Right kidney (tissue), 9 donors: ENCODE data around the gene CLIC5.

Experiments
- DNase-seq: peaks from one replicate; pipeline ENCODE4 v3.0.0-alpha.2; 2016
- long read RNA-seq, 8 donors: transcript quantifications; one replicate each; lab custom pipeline, GENCODE V29; 2026

CLIC5 gene
- long read RNA-seq, donor 1, full-length matches to known transcripts: 29 of 34 reads
- long read RNA-seq, donor 1, partial matches to known transcripts: 5 of 34 reads
- long read RNA-seq, donor 1, other reads (novel, unspliced or antisense): 0 of 34 reads
- long read RNA-seq, donor 2, full-length matches to known transcripts: 29 of 45 reads
- long read RNA-seq, donor 2, partial matches to known transcripts: 16 of 45 reads
- long read RNA-seq, donor 2, other reads (novel, unspliced or antisense): 0 of 45 reads
- long read RNA-seq, donor 3, full-length matches to known transcripts: 30 of 43 reads
- long read RNA-seq, donor 3, partial matches to known transcripts: 13 of 43 reads
- long read RNA-seq, donor 3, other reads (novel, unspliced or antisense): 0 of 43 reads
- long read RNA-seq, donor 4, full-length matches to known transcripts: 61 of 98 reads
- long read RNA-seq, donor 4, partial matches to known transcripts: 32 of 98 reads
- long read RNA-seq, donor 4, other reads (novel, unspliced or antisense): 5 of 98 reads
- long read RNA-seq, donor 5, full-length matches to known transcripts: 56 of 56 reads
- long read RNA-seq, donor 5, partial matches to known transcripts: 0 of 56 reads
- long read RNA-seq, donor 5, other reads (novel, unspliced or antisense): 0 of 56 reads
- long read RNA-seq, donor 6, full-length matches to known transcripts: 81 of 176 reads
- long read RNA-seq, donor 6, partial matches to known transcripts: 89 of 176 reads
- long read RNA-seq, donor 6, other reads (novel, unspliced or antisense): 6 of 176 reads
- long read RNA-seq, donor 7, full-length matches to known transcripts: 69 of 171 reads
- long read RNA-seq, donor 7, partial matches to known transcripts: 93 of 171 reads
- long read RNA-seq, donor 7, other reads (novel, unspliced or antisense): 9 of 171 reads
- long read RNA-seq, donor 8, full-length matches to known transcripts: 55 of 65 reads
- long read RNA-seq, donor 8, partial matches to known transcripts: 10 of 65 reads
- long read RNA-seq, donor 8, other reads (novel, unspliced or antisense): 0 of 65 reads

DNA sequence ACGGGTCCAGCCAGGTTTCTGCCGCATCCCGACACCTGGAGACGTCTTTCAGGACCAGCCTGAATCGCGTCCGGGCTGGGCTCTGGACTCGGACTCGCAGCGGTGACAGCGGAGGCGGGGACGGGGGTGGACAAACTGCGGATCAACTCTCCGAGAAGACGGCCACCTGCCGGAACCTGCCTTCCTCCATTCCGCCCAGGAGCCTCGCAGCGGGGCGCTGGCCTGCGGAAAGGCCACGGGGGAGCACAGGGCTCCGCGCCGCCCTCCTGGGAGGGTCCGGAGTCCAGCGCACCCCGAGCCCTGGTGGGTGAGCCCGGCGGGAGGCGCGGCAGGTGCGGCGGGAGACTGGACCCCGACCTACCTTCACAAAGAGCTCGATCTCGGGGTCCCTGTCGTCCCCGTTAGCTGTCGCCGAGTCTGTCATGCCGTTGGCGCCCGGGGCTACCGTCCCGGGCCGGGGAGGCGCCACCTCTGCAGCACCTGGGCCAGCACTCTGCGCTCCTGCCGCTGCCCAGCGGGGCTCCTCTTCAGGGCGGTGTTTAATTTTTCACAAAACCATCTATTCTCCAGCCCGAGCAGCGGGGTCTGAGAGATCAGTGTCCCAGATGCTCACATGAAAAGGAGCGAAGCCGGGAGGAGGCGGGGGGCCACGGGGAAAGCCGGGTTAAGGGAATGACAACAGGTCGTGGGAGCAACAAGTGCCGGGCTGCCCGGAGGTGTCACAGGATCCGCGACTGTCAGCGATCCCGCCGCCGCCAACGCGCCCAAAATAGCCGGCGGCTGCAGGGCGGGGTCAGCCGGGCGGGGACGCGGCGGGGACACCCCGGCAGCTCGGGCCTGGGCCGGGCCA lies at the start of gene CLIC5:
Gene CLIC5 (minus strand): TSS at position 742 of the 850 bp plus-strand sequence. CDS start 318 bp downstream, at position 424.
- peak; percentile 65 for DNase-seq

DNA sequence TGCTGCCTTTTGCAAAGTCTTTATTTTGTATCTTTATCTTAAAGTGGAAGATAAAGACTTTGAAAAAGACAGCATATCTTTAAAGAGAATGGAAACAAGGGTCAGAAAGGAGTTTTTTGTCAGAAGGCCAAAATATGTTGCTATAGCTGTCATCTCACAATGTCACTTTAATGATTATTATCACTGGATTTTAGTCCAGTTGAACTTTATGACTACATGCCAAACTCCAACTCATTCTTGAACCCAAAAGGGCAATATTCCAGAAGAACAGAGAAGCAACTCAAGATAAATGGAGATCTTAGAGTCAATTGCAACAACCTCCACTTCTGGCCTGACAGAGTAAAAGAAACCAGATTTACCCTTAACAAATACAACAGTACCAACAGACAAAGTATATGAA lies 47.3 kb upstream of the CLIC5 start:
- DNase-seq: no peak

- no peak for DNase-seq
Observed at GRCh38 chr6:46062312-46062711, 46.7 kb upstream of the CLIC5 start.

DNA sequence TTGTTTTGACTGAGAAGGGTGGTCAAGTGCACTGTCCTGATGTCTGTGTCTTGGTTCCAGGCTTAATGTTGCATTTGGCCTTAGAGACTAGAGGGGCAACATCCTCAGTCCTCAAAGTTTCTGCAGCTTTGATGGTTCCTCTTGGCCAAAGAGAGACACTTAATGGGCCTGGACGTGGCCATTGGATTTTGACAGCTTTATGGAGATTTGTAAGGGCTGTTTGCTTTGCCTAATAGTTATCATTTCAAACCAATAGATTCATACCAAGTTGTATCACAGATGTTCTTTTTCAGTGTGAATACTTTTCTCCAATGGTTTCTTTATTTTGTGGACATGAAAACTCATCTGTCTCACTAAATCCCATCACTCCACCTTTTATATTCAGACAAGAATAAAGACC lies 45.8 kb upstream of the CLIC5 start:
- DNase-seq: no peak

DNA sequence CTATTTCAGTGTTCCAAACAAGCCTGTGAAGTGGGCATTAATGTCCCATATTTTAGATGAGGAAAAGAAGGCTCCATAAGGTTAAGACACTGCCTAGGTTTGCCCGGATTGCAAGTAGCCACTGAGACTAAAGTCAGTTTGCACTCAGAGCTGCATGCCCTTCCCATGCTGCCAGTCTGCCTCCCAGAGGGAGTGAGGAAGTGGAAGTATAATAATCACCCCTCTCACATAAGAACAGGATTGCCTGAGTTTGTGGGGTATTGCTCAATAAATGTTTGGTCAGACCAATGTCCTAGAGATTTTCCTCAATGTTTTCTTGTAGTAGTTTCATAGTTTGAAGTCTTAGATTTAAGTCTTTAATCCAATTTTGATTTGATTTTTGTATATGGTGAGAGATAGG lies 43.9 kb upstream of the CLIC5 start:
- no peak for DNase-seq

DNA sequence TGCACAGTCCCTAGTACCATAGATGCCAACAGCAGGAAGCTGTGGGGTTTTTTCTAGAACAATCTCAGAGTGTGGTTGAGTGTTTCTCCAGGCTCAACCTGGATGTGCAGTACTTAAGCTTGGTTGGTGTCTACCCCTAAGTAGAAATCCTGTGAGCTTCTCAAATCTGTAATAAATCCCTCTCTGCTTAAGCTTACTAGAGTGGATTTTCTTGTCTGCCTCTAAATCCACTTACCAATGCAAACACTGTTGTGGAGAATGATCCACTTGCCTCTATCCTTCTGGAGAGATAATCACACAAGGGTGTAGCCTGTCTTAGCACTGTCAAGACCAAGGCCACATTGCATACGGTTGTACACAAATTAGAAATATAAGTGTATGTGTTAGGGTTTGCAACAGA lies 43.3 kb upstream of the CLIC5 start:
- no peak for DNase-seq

DNA sequence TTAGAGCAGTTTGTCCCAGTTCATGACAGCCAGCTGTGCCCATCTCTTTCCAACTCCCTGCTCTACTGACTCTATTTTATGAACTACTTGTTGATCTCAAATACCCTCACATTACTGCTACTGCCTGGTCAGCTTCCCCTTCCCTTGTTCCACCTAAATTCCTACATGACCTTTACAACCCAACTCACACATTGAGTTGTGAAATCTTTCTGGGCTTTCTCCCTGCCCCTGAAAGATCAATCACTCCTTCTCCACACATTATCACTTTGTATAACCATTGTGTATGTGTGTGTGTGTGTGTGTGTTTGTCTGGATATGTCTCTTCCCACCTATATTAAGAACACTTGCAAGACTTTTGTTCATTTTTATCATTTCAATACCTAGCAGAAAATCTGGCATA lies 42.1 kb upstream of the CLIC5 start:
- DNase-seq: no peak

GRCh38 chr6:46056906-46057529 lies 41.4 kb upstream of the CLIC5 start:
- DNase-seq: no peak

- DNase-seq: no peak
Observed at GRCh38 chr6:46054516-46054915, 38.9 kb upstream of the CLIC5 start.

GRCh38 chr6:46053039-46053933 lies 37.6 kb upstream of the CLIC5 start:
- no peak for DNase-seq

DNA sequence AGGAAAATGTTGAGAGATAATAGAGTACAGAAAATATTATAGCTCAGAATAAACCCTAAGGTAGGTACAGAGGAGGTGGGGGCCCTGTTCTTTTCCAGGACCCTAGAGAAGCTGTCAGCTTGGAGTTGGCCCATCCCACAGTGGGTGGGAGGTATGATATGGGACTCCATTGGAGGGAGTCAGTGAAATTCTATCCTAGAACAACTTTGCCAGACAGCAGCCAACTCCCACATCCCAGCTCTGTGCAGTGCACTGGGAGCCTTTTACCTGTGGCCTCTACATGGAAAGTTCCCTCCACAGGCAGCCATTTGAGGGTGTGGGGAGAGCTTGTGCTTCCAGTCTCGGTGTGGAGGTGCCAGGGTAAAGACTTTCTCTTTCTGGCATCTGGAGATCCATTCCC lies 36.8 kb upstream of the CLIC5 start:
- DNase-seq: no peak

GRCh38 chr6:46051962-46052361 lies 36.3 kb upstream of the CLIC5 start:
- no peak for DNase-seq

GRCh38 chr6:46050845-46051405 lies 35.3 kb upstream of the CLIC5 start:
- DNase-seq: no peak

GRCh38 chr6:46048646-46049297 lies 33.1 kb upstream of the CLIC5 start:
- no peak for DNase-seq

DNA sequence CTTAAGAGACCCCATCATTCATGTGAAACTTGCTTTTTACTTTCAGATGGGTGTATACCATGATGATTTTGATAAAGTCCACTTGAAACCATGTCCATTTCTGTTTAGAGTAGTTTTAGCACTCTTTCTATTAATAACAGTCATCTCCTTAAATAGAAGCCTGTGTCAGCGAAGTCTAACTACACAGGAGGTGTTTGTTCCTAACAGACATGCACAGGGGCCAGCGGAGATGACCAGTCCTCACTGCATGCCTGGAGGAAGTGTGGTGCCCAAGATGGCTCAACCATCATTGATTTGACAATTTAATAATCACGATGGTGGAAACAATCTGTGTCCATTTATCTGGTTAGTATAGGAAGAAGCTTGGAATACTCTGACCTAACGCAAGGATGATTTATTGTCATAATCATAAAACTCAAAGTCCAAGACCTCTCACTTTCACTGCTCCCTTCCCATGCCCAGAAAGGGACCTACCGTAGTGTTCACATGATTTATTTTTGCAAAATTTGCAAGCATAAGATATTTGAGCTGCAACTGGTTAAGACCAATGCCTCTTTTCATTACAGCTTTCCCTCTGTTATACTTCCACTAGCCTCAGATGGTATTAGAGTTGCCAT lies 31.0 kb upstream of the CLIC5 start:
- no peak for DNase-seq

DNA sequence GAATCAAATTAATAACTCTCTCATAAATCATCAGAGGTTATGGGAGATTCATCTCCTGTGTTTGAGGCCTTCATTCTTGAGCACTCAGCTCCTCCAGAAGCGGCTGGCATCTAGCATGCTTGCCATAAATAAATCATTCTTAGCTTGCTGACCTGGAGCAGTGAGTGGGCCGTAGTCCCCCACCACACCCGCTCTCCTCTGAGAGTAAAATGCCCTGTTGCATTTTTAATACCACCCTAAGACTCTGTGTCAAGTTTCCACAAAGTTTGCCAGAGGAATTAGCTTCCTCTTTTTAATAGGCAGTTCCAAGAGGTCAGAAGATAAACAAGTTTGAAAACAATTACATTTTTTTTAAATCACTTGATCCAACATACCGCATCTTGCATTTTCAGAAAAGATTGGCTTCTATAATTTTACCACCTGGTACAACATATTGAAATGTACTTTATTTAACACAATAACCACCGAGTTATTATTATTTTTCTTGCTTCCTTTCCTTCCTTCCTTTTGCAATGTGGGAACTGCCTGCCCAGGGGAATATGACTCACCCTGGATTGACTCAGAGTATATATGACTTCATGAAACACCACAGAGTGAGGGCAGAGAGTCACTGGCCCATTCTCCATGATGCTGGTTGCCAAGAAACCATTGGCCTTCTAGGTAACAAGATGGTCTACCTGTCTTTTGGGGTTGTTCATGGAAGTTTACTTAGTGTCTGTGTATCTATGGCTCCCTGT lies 29.4 kb upstream of the CLIC5 start:
- no peak for DNase-seq

DNA sequence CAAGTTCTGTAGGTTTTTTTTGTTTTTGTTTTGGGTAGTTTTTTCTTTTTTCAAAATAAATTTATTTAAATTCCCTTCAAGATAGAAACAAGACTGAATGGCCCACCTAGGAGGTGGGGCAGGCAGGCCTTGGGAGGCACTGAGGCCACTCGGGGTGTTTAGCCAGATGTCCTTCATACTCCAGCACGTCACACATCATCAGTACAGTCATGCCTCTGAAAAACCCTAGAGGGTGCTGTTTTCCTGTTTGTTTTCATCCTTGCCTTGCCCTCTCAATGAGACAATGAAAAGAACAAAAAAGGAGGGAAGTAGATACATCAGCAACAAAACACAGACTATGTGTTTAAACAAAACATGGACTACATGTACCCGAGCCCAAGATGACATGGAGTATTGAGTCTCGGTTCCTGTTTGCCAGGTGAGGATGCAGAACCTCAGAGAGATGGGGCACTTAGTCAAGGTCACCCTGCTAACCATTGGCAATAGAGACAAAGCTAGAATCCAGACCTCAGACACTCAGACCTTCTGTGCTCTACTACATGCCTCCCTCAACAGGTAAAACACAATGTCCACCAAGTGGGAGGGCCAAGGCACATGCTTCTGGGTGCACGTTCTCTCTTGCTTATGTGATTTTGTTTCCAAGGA lies 26.8 kb upstream of the CLIC5 start:
- DNase-seq: no peak

DNA sequence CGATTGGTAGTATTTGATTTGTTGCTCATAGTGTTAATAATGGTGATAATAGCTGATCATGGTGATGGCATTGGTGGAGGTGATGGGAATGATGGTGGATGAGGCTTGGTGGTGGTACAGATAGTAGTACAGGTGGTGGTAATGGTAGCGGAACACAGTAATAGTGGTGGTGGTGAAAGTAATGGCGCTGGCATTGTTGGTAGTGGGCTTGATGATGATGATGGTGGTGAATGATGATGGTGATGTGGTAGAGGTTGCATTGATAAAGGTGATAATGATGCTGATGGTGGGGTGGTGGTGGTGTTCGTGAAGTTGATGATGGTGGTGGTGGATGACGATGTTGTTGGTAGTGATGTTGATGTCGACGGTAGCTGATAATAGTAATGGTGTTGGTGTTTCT lies 24.6 kb upstream of the CLIC5 start:
- no peak for DNase-seq
